BE2C (cell line): ENCODE measurements around the gene LRRC7.

Experiments used
- DNase-seq: peaks from one replicate; pipeline ENCODE4 v3.0.0-alpha.2; 2020
- H3K27me3 ChIP-seq: fragments of 250-450 bp; sonication (Bioruptor Pico); 2 replicates; pipeline ENCODE4 v1.5.1; 2020; ENCODE audit warnings: mild to moderate bottlenecking
- H3K36me3 ChIP-seq: fragments of 250-450 bp; sonication (Bioruptor Pico); 2 replicates; pipeline ENCODE4 v1.5.1; 2020; ENCODE audit warnings: mild to moderate bottlenecking
- H3K4me1 ChIP-seq: fragments of 250-450 bp; sonication (Bioruptor Pico); 2 replicates; pipeline ENCODE4 v1.5.1; 2020
- H3K4me3 ChIP-seq: 2 replicates; pipeline ENCODE4 v1.5.1; 2011; ENCODE audit warnings: low read depth, low read length
- H3K9me3 ChIP-seq: fragments of 250-450 bp; sonication (Bioruptor Pico); 2 replicates; pipeline ENCODE4 v1.5.1; 2020
- CTCF ChIP-seq: IDR thresholded peaks from 2 replicates; pipeline ENCODE4 v1.5.1; 2012; ENCODE audit warnings: mild to moderate bottlenecking, low read depth, low read length

Gene LRRC7

GRCh38 chr1:69728206-69728605, 160.5 kb downstream of the LRRC7 start:
- H3K27me3 ChIP-seq: no peaks in the 10 kb centered on the region
- H3K4me3 ChIP-seq: no peak overlapping the region
- H3K36me3 ChIP-seq: no peaks in the 10 kb centered on the region
- no peaks in the 10 kb centered on the region for H3K9me3 ChIP-seq
- TF ChIP-seq CTCF: no peak
- H3K4me1 ChIP-seq: no peaks in the 10 kb centered on the region
- no peak for DNase-seq

GRCh38 chr1:69733061-69733460, 165.3 kb downstream of the LRRC7 start:
- H3K27me3 ChIP-seq: no peaks in the 10 kb centered on the region
- no peak for TF ChIP-seq CTCF
- no peaks in the 10 kb centered on the region for H3K36me3 ChIP-seq
- H3K4me1 ChIP-seq: no peaks in the 10 kb centered on the region
- no peak for DNase-seq
- H3K4me3 ChIP-seq: no peak overlapping the region
- no peaks in the 10 kb centered on the region for H3K9me3 ChIP-seq

- peak; percentile 16 for DNase-seq
These were observed 169.9 kb downstream of the LRRC7 start for GRCh38 chr1:69737527-69738185.

GRCh38 chr1:69738458-69739250, 170.9 kb downstream of the LRRC7 start:
- H3K27me3 ChIP-seq: no peaks in the 10 kb centered on the region
- no peak for DNase-seq
- no peak for TF ChIP-seq CTCF
- H3K36me3 ChIP-seq: no peaks in the 10 kb centered on the region
- no peak overlapping the region for H3K4me3 ChIP-seq
- no peaks in the 10 kb centered on the region for H3K4me1 ChIP-seq
- no peaks in the 10 kb centered on the region for H3K9me3 ChIP-seq

More at GRCh38 chr1:69737527-69738185, 169.9 kb downstream of the LRRC7 start:
- no peaks in the 10 kb centered on the region for H3K9me3 ChIP-seq
- H3K4me3 ChIP-seq: no peak overlapping the region
- no peaks in the 10 kb centered on the region for H3K36me3 ChIP-seq
- peak; percentile 67 for TF ChIP-seq CTCF
- H3K27me3 ChIP-seq: no peaks in the 10 kb centered on the region
- H3K4me1 ChIP-seq: no peaks in the 10 kb centered on the region

GRCh38 chr1:69739251-69739605, 171.5 kb downstream of the LRRC7 start:
- Histone ChIP-seq H3K4me3 (no peak overlapping the region), H3K4me1 (no peaks in the 10 kb centered on the region), H3K36me3 (no peaks in the 10 kb centered on the region), H3K27me3 (no peaks in the 10 kb centered on the region), H3K9me3 (no peaks in the 10 kb centered on the region)
- no peak for TF ChIP-seq CTCF
- DNase-seq: no peak

- DNase-seq: no peak
- Histone ChIP-seq H3K36me3 (no peaks in the 10 kb centered on the region), H3K9me3 (no peaks in the 10 kb centered on the region), H3K4me3 (no peak overlapping the region), H3K4me1 (no peaks in the 10 kb centered on the region), H3K27me3 (no peaks in the 10 kb centered on the region)
- no peak for TF ChIP-seq CTCF
These were observed 175.4 kb downstream of the LRRC7 start for GRCh38 chr1:69743146-69743545.
